Panc1 (cell line): Measurements from ENCODE around the gene USP49. TPM values are rescaled to one million over a fixed set of nuclear protein-coding genes. Genes with fewer than 3 reads are reported as not detected.

ENCODE experiments used
- ATAC-seq: fragments of 200-7000 bp; cut with Tn5 transposase; 2 replicates; pipeline ENCODE4 v1.9.1; 2020; ENCODE audit warnings: mild to moderate bottlenecking, moderate library complexity
- BruUV-seq: library from RNA; stranded (reverse); fragments of 400-500 nt; replicated peaks from 2 replicates; lab custom pipeline; 2021; lab: Mats Ljungman, UMichigan
- CTCF ChIA-PET: fragments of 300-600 bp; sonication (Branson Sonifier 250); formaldehyde crosslinking; loops from one replicate; lab custom pipeline; 2022; ENCODE audit warnings: antibody characterized with exemption; lab: Charles Lee
- POLR2A ChIA-PET: fragments of 300-600 bp; sonication (Branson Sonifier 250); formaldehyde crosslinking; loops from one replicate; lab custom pipeline; 2022; ENCODE audit warnings: antibody characterized with exemption; lab: Charles Lee
- DNase-seq: peaks from one replicate; pipeline ENCODE4 v3.0.0-alpha.2; 2010; ENCODE audit warnings: low read depth, low spot score
- H3K27ac ChIP-seq: 2 replicates; pipeline ENCODE4 v1.5.1; 2011; ENCODE audit warnings: mild to moderate bottlenecking, low read length, inconsistent platforms
- H3K27me3 ChIP-seq: fragments of 200-500 bp; sonication (Bioruptor generic); 2 replicates; pipeline ENCODE4 v1.6.0; 2014; ENCODE audit warnings: low read length, inconsistent platforms; ENCODE audit not compliant: control insufficient read depth, insufficient read depth
- H3K36me3 ChIP-seq: fragments of 200-500 bp; sonication (Bioruptor generic); 2 replicates; pipeline ENCODE4 v1.5.1; 2014; ENCODE audit warnings: inconsistent platforms, mild to moderate bottlenecking, low read length, moderate library complexity; ENCODE audit not compliant: control insufficient read depth, insufficient read depth
- H3K4me1 ChIP-seq: 2 replicates; pipeline ENCODE4 v1.5.1; 2011; ENCODE audit warnings: inconsistent platforms, mild to moderate bottlenecking, low read length, moderate library complexity; ENCODE audit not compliant: control insufficient read depth, insufficient read depth
- H3K4me3 ChIP-seq, 2 experiments: 2 replicates each; pipeline ENCODE4 v1.5.1; 2011 to 2012; ENCODE audit warnings: low read depth in 2 of 2, low read length in 2 of 2, mild to moderate bottlenecking in 2 of 2, inconsistent platforms in 1 of 2, moderate library complexity in 1 of 2
- H3K9me3 ChIP-seq: fragments of 200-500 bp; sonication (Bioruptor generic); 2 replicates; pipeline ENCODE4 v1.5.1; 2014; ENCODE audit warnings: low read depth, mild to moderate bottlenecking, inconsistent platforms, low read length, moderate library complexity; ENCODE audit not compliant: control insufficient read depth, insufficient read depth
- POLR2AphosphoS5 ChIP-seq: IDR thresholded peaks from 2 replicates; pipeline ENCODE4 v1.6.1; 2012; ENCODE audit warnings: mild to moderate bottlenecking, low read depth, low read length, moderate library complexity
- REST ChIP-seq, 2 experiments: IDR thresholded peaks; 2 replicates each; pipeline ENCODE4 v1.6.1; 2011 to 2012; ENCODE audit warnings: low read depth in 2 of 2, control low read depth in 1 of 2, low read length in 1 of 2, mild to moderate bottlenecking in 1 of 2, moderate library complexity in 1 of 2; ENCODE audit not compliant: insufficient read depth in 1 of 2
- SIN3A ChIP-seq: IDR thresholded peaks from 2 replicates; pipeline ENCODE4 v1.6.1; 2012; ENCODE audit warnings: low read depth, mild to moderate bottlenecking, low read length, moderate library complexity, borderline replicate concordance; ENCODE audit not compliant: insufficient read depth
- TCF7L2 ChIP-seq: IDR thresholded peaks from 2 replicates; pipeline ENCODE4 v1.6.1; 2011; ENCODE audit warnings: mild to moderate bottlenecking, low read depth, low read length, inconsistent platforms
- in situ Hi-C: cut with HindIII; loops from 2 replicates; pipeline ENCODE4 v1.10.0; 2016; ENCODE audit warnings: low sequenced_read_pairs, low pct_unique_long_range_greater_than_20kb
- intact Hi-C: fragments of 100-400 bp; cut with micrococcal nuclease; formaldehyde crosslinking; loops from one replicate; pipeline ENCODE4 v1.10.0; 2022; ENCODE audit not compliant: unreplicated experiment
- total RNA-seq: library from RNA; stranded (reverse); gene quantifications from one replicate; pipeline ENCODE4 v1.2.1, GENCODE V29; 2021; ENCODE audit not compliant: unreplicated experiment
- TF ChIP-seq, protein P1 (sequence below): fragments of 450-650 bp; IDR thresholded peaks from 2 replicates; pipeline ENCODE4 v1.5.1; 2017; ENCODE audit warnings: mild to moderate bottlenecking

Gene USP49
- total RNA-seq, 1 experiment from 2014 or later = 5.4 TPM

DNA sequence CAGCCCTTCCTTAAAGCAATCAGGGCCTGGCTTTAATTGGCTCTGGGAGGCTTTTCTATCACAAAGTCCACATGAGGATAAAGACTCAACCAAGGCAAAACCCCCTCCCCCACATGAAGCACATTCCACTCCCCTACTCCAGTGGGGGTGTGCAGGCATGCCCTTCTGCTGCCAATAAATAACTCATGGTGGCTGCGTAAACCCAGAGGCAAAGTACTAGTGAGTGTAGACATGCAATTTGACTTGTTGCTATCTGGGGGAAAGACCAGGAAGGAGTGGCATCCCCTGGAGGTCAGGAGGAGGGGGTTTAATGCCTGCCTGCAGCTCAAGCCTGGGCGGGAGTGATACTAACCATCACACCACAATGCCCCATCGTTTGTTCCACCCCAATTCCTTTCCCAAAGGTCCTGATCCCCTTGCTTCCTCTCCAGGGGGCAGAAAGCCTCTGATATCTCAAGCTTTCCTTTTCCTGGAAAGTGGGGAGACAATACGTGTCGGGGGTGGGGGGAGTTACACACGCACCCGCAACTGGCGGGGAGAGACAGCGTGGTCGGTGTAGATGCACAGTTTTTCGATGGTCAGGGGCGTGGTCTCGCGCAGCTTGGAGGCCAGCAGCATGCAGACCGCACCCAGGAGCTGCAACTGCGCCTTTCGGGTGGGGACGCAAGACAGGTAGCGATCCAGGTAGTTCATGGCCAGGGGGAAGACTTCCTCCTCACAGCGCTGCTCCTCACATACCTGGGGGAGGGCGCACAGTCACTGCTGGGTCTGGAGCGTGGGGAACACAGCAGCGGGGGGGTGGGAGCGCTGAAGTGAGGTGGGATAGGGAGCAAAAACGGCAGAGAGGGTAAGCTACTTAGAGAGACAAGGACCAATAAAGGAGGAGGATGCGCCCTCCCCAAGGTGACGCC, 44.9 kb upstream of the USP49 start:
- Histone ChIP-seq H3K4me1 (peaks cover 37% of the 10 kb centered on the region), H3K27me3 (no peaks in the 10 kb centered on the region), H3K9me3 (no peaks in the 10 kb centered on the region), H3K4me3 (peak overlapping the region; percentile 58 to 90), H3K36me3 (no peaks in the 10 kb centered on the region), H3K27ac (peak overlapping the region; percentile 71)
- BruUV-seq = no TSS peak
- DNase-seq = no peak
- TF ChIP-seq TCF7L2 (no peak), REST (IDR thresholded peaks at IDR 0.05; ENCODE audit: insufficient read depth in 1 of 2, low read depth in 2 of 2, low read length in 1 of 2) (no peak), POLR2AphosphoS5 (no peak), SIN3A (no peak)
- TF ChIP-seq, protein P1, sequence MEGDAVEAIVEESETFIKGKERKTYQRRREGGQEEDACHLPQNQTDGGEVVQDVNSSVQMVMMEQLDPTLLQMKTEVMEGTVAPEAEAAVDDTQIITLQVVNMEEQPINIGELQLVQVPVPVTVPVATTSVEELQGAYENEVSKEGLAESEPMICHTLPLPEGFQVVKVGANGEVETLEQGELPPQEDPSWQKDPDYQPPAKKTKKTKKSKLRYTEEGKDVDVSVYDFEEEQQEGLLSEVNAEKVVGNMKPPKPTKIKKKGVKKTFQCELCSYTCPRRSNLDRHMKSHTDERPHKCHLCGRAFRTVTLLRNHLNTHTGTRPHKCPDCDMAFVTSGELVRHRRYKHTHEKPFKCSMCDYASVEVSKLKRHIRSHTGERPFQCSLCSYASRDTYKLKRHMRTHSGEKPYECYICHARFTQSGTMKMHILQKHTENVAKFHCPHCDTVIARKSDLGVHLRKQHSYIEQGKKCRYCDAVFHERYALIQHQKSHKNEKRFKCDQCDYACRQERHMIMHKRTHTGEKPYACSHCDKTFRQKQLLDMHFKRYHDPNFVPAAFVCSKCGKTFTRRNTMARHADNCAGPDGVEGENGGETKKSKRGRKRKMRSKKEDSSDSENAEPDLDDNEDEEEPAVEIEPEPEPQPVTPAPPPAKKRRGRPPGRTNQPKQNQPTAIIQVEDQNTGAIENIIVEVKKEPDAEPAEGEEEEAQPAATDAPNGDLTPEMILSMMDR = no peak
- no peak for ATAC-seq
- ChIA-PET CTCF (interaction anchor here (0.8 kb wide), 1 partner anchor 153 kb away, joined by 3 read pairs; the partner anchor contains the start of gene TOMM6), POLR2A (interaction anchor here (0.7 kb wide), 1 partner anchor 92 kb away, joined by 7 read pairs; no protein-coding TSS in a partner anchor)
- intact Hi-C loops = no loop called here
- in situ Hi-C loops = no loop called here

- H3K4me3 ChIP-seq = peak overlapping the region in 1 of 2 experiments; percentile 90; a peak in 1 of 4 replicates
- no TSS peak for BruUV-seq
- H3K27ac ChIP-seq = peak overlapping the region; percentile 71; the same call in 1 of the 2 replicates
- CTCF ChIA-PET = interaction anchor here (0.8 to 1.0 kb wide), 3 partner anchors 89 to 152 kb away, joined by 3 read pairs; partner anchors contain the start of gene TOMM6
- TF ChIP-seq POLR2AphosphoS5 = no peak
- TF ChIP-seq, protein P1 = no peak
- no peak for DNase-seq
- H3K27me3 ChIP-seq = no peaks in the 10 kb centered on the region
- no peaks in the 10 kb centered on the region for H3K9me3 ChIP-seq
- in situ Hi-C loops (no loop called here), intact Hi-C loops (no loop called here)
- H3K36me3 ChIP-seq = no peaks in the 10 kb centered on the region
- H3K4me1 ChIP-seq = peaks cover 45% of the 10 kb centered on the region
- POLR2A ChIA-PET = interaction anchor here (0.6 to 0.7 kb wide), 2 partner anchors 16 to 93 kb away, joined by 7 to 15 read pairs; no protein-coding TSS in a partner anchor
- ATAC-seq = no peak
Measured at GRCh38 chr6:41939176-41939847, 44.1 kb upstream of the USP49 start.
